Liver (tissue), 9 donors: ENCODE data around the gene GNG2. TPM values are rescaled to one million over a fixed set of nuclear protein-coding genes. Genes with fewer than 3 reads are reported as not detected.

Experiments used
- DNase-seq: peaks from one replicate; pipeline ENCODE4 v3.0.0-alpha.2; 2017; ENCODE audit warnings: low spot score
- H3K27ac ChIP-seq, 2 donors: one replicate each; pipeline ENCODE4 v1.7.0; 2013; ENCODE audit warnings: inconsistent platforms in 2 of 2, low read length in 2 of 2, control low read depth in 1 of 2, low read depth in 1 of 2, mild to moderate bottlenecking in 1 of 2
- H3K27me3 ChIP-seq, 4 donors: one replicate each; pipeline versions ENCODE4 v1.6.1 to v1.7.0; 2013; ENCODE audit warnings: low read length in 3 of 4, inconsistent platforms in 1 of 4, mild to moderate bottlenecking in 1 of 4, moderate library complexity in 1 of 4; ENCODE audit not compliant: control insufficient read depth in 4 of 4, insufficient read depth in 4 of 4
- H3K36me3 ChIP-seq, 4 donors: one replicate each; pipeline versions ENCODE4 v1.6.1 to v1.7.0; 2013; ENCODE audit warnings: low read length in 3 of 4, mild to moderate bottlenecking in 3 of 4, low read depth in 1 of 4, moderate library complexity in 1 of 4; ENCODE audit not compliant: control insufficient read depth in 4 of 4, insufficient read depth in 3 of 4
- H3K4me1 ChIP-seq, 4 donors: one replicate each; pipeline versions ENCODE4 v1.6.1 to v1.7.0; 2013; ENCODE audit warnings: low read length in 3 of 4, mild to moderate bottlenecking in 3 of 4, moderate library complexity in 1 of 4; ENCODE audit not compliant: control insufficient read depth in 4 of 4, insufficient read depth in 4 of 4
- H3K4me3 ChIP-seq, 3 donors: one replicate each; pipeline versions ENCODE4 v1.6.1 to v1.7.0; 2013; ENCODE audit warnings: low read length in 3 of 3, control low read depth in 1 of 3, low read depth in 1 of 3, mild to moderate bottlenecking in 1 of 3
- H3K9ac ChIP-seq, 2 donors: one replicate each; pipeline ENCODE4 v1.7.0; 2013; ENCODE audit warnings: low read length in 2 of 2, mild to moderate bottlenecking in 2 of 2, moderate library complexity in 2 of 2, control low read depth in 1 of 2, low read depth in 1 of 2
- H3K9me3 ChIP-seq, 4 donors: one replicate each; pipeline versions ENCODE4 v1.6.1 to v1.7.0; 2013; ENCODE audit warnings: low read length in 3 of 4; ENCODE audit not compliant: control insufficient read depth in 4 of 4
- ATF3 ChIP-seq: IDR thresholded peaks from 2 replicates; pipeline ENCODE4 v1.6.1; 2016; ENCODE audit warnings: antibody characterized with exemption
- CTCF ChIP-seq: fragments of 150-350 bp; IDR thresholded peaks from 2 replicates; pipeline ENCODE4 v1.5.1; 2017; ENCODE audit warnings: improper control_type of control experiment, low read depth, low read length; ENCODE audit not compliant: missing input control
- EGR1 ChIP-seq, 2 donors: IDR thresholded peaks; 2 replicates each; pipeline ENCODE4 v1.6.1; 2016 to 2018; ENCODE audit warnings: antibody characterized with exemption in 2 of 2, low read depth in 2 of 2
- FOXA1 ChIP-seq: IDR thresholded peaks from 2 replicates; pipeline ENCODE4 v1.6.1; 2016; ENCODE audit warnings: antibody characterized with exemption
- FOXA2 ChIP-seq: IDR thresholded peaks from 2 replicates; pipeline ENCODE4 v1.6.1; 2016; ENCODE audit warnings: antibody characterized with exemption
- GABPA ChIP-seq, 2 donors: IDR thresholded peaks in 1 of 2; conservative IDR thresholded peaks in 1 of 2; 2 replicates each; pipeline ENCODE4 v1.6.1; 2016; ENCODE audit warnings: antibody characterized with exemption in 2 of 2, mild to moderate bottlenecking in 1 of 2, moderate library complexity in 1 of 2
- HNF4A ChIP-seq, 2 donors: conservative IDR thresholded peaks; 2 replicates each; pipeline ENCODE4 v1.6.1; 2016; ENCODE audit warnings: antibody characterized with exemption in 2 of 2, mild to moderate bottlenecking in 2 of 2
- HNF4G ChIP-seq: IDR thresholded peaks from 2 replicates; pipeline ENCODE4 v1.6.1; 2016; ENCODE audit warnings: antibody characterized with exemption
- JUND ChIP-seq, 2 donors: IDR thresholded peaks; 2 replicates each; pipeline ENCODE4 v1.6.1; 2016; ENCODE audit warnings: antibody characterized with exemption in 2 of 2
- MAX ChIP-seq: IDR thresholded peaks from 2 replicates; pipeline ENCODE4 v1.6.1; 2016; ENCODE audit warnings: antibody characterized with exemption
- NR2F2 ChIP-seq: IDR thresholded peaks from 2 replicates; pipeline ENCODE4 v1.6.1; 2016; ENCODE audit warnings: antibody characterized with exemption
- RAD21 ChIP-seq, 2 donors: IDR thresholded peaks; 2 replicates each; pipeline ENCODE4 v1.6.1; 2016; ENCODE audit warnings: antibody characterized with exemption in 2 of 2, mild to moderate bottlenecking in 2 of 2
- REST ChIP-seq: IDR thresholded peaks from 2 replicates; pipeline ENCODE4 v1.6.1; 2016; ENCODE audit warnings: antibody characterized with exemption, mild to moderate bottlenecking
- RXRA ChIP-seq, 2 donors: IDR thresholded peaks; 2 replicates each; pipeline ENCODE4 v1.6.1; 2017 to 2018; ENCODE audit warnings: antibody characterized with exemption in 2 of 2, mild to moderate bottlenecking in 1 of 2
- SP1 ChIP-seq: IDR thresholded peaks from 2 replicates; pipeline ENCODE4 v1.6.1; 2018; ENCODE audit warnings: antibody characterized with exemption, mild to moderate bottlenecking
- TAF1 ChIP-seq: conservative IDR thresholded peaks from 2 replicates; pipeline ENCODE4 v1.6.1; 2016; ENCODE audit warnings: antibody characterized with exemption, mild to moderate bottlenecking
- YY1 ChIP-seq: IDR thresholded peaks from 2 replicates; pipeline ENCODE4 v1.6.1; 2016; ENCODE audit warnings: antibody characterized with exemption, mild to moderate bottlenecking
- ZBTB33 ChIP-seq: IDR thresholded peaks from 2 replicates; pipeline ENCODE4 v1.6.1; 2016; ENCODE audit warnings: antibody characterized with exemption
- WGBS: extraction: QIAGEN DNeasy Blood & Tissue Kit; methylation state at CpG from one replicate; pipeline ENCODE4 v1.1.7; 2013; 5-methylcytosine and 5-hydroxymethylcytosine counted together
- polyA plus RNA-seq, 2 donors: library from polyadenylated mRNA; stranded (reverse) in 1 of 2; unstranded in 1 of 2; fragments of 200-250 nt in 1 of 2; fragments of >200 nt in 1 of 2; fragmentation: Nextera tagmentation in 1 of 2; extraction: Ambion mirVana in 1 of 2; gene quantifications; one replicate each; pipeline versions ENCODE4 v1.2.1 to v1.2.3, GENCODE V29; 2013 to 2015
- total RNA-seq, 2 donors: library from RNA; depleted of rRNA; stranded (reverse); fragments of >200 nt; gene quantifications; one replicate each; pipeline ENCODE4 v1.2.3, GENCODE V29; 2014
- donor health status: healthy.
- donor health status: healthy.
- donor health status: healthy.
- donor health status: healthy.
- donor health status: healthy.

Gene GNG2
- total and polyA plus RNA-seq, 4 donors, result 3.5 to 11.2 (median 4.4) TPM

- TF ChIP-seq CTCF (no peak), MAX (no peak), HNF4G (no peak), YY1 (no peak), RAD21 (IDR thresholded peaks at IDR 0.05) (no peak)
Measured at GRCh38 chr14:51894250-51894649, 33.8 kb downstream of the GNG2 start (continued).

GRCh38 chr14:51895375-51895774, 35.0 kb downstream of the GNG2 start:
- no peak overlapping the region for H3K9ac ChIP-seq
- TF ChIP-seq SP1, result no peak
- DNase-seq, result no peak

GRCh38 chr14:51897791-51898355, 37.5 kb downstream of the GNG2 start:
- WGBS, result 77% methylated on average over 1 of the region's 1 CpG
- H3K27me3 ChIP-seq, result no peaks in the 10 kb centered on the region
- no peak for DNase-seq
- no peak overlapping the region for H3K4me3 ChIP-seq
- no peaks in the 10 kb centered on the region for H3K36me3 ChIP-seq
- TF ChIP-seq NR2F2 (no peak), HNF4A (conservative IDR thresholded peaks at IDR 0.05) (no peak), TAF1 (no peak), FOXA2 (no peak), REST (no peak), SP1 (no peak), CTCF (no peak), ZBTB33 (no peak), EGR1 (IDR thresholded peaks at IDR 0.05; ENCODE audit: low read depth in 2 of 2) (no peak), HNF4G (no peak), ATF3 (no peak), YY1 (no peak), MAX (no peak), RXRA (IDR thresholded peaks at IDR 0.05) (no peak), JUND (IDR thresholded peaks at IDR 0.05) (no peak), RAD21 (IDR thresholded peaks at IDR 0.05) (no peak), GABPA (IDR thresholded peaks at IDR 0.05 in 1 of 2, conservative IDR thresholded peaks at IDR 0.05 in 1 of 2) (no peak), FOXA1 (no peak)
- H3K4me1 ChIP-seq, result no peaks in the 10 kb centered on the region
- H3K27ac ChIP-seq, result no peak overlapping the region
- no peaks in the 10 kb centered on the region for H3K9me3 ChIP-seq
- H3K9ac ChIP-seq, result no peak overlapping the region

More at GRCh38 chr14:51895375-51895774, 35.0 kb downstream of the GNG2 start:
- H3K4me1 ChIP-seq, result no peaks in the 10 kb centered on the region
- no peak overlapping the region for H3K27ac ChIP-seq
- no peaks in the 10 kb centered on the region for H3K36me3 ChIP-seq
- H3K4me3 ChIP-seq, result no peak overlapping the region
- H3K9me3 ChIP-seq, result no peaks in the 10 kb centered on the region
- H3K27me3 ChIP-seq, result no peaks in the 10 kb centered on the region
